GM18505 (cell line): ENCODE data around the gene GALR3.
"Not testable (repeated sequence)": the region's sequence is repeated elsewhere in the genome, so short reads cannot be mapped to it uniquely, and the experiment has no call there.

Experiments
- ATAC-seq: cut with Tn5 transposase; IDR thresholded peaks from one replicate; pipeline ENCODE4 v1.9.1; 2021; ENCODE audit not compliant: unreplicated experiment
- POLR2A ChIP-seq: IDR thresholded peaks from 4 replicates; pipeline ENCODE4 v1.6.1; 2011; ENCODE audit warnings: borderline replicate concordance; ENCODE audit not compliant: insufficient read depth, insufficient read length; ENCODE audit errors: extremely low read depth

Gene GALR3

DNA sequence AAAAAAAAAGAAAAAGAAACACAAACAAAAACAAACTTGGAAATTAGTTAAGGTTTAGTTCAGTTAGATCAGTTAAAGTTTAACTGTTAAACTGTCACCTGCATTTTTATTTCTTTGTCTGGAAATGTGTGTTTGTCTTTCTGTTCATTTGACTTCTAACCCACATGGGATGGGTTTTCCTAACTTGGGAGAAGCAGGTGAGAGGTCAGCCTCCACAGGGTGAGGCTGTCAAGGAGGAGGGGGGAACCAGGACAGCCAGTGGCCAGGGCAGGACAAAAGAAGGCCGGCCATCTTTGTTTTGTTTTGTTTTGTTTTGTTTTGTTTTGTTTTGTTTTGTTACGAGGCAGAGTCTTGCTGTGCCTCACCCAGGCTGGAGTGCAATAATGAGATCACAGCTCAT, 28.8 kb upstream of the GALR3 start:
- ATAC-seq: no peak
- no peak for TF ChIP-seq POLR2A

DNA sequence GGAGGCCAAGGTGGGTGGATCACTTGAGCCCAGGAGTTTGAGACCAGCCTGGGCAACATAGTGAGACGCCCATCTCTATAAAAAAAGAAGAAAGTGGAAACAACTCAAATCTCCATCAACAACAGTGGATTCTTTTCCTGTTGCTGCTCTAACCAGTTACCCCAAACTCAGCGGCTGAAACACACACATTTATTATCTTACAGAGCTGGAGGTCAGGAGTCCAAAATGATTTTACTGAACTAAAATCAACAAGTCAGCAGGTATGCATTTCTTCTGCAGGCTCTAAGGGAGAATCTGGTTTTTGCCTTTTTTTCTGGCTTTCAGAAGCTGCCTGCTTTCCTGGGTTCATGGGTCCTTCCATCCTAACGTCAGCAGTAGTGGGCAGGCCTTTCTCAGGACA, 27.1 kb upstream of the GALR3 start:
- no peak for ATAC-seq
- no peak for TF ChIP-seq POLR2A

DNA sequence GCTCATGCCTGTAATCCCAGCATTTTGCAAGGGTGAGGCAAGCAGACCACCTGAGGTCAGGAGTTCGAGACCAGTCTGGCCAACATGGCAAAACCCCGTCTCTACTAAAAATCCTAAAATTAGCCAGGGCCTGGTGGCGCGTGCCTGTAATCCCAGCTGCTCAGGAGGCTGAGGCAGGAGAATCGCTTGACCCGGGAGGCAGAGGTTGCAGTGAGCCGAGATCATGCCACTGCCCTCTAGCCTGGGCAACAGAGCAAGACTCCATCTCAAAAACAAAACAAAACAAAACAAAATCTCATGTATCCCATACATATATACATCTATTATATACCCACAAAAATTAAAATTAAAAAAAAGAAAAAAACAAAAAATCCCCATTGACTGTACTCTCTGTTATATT, 25.9 kb upstream of the GALR3 start:
- not testable (repeated sequence) for ATAC-seq

DNA sequence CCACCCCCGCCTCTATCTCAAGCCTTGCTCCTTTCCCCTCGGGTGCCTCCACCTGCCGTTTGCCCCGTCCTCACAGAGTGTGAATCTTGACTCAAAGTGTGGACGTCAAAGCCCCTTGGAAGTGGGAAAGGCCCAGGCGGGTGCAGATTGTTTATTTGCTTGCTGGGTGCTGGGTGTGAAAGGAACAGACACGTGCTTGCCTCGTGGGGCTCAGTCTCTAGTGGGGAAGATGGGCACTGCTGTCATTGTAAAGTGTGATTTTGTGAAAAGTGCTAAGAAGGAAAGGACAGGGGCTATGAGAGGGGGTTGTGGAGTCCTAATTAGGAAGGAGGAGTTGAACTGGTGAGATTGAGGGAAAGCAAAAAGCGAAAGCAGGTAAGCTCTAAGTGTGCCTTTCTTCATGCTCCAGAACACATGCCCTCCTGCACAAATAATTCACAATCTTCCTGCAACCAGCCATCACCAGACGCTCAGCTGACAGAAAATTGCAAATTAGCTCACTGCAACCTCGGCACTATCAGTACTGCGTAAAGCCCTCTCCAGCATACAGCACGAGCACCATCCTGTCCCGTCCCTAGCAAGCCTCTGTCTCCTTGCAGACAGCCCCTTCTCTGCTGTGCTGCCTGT, 25.2 kb upstream of the GALR3 start:
- ATAC-seq: no peak
- no peak for TF ChIP-seq POLR2A

DNA sequence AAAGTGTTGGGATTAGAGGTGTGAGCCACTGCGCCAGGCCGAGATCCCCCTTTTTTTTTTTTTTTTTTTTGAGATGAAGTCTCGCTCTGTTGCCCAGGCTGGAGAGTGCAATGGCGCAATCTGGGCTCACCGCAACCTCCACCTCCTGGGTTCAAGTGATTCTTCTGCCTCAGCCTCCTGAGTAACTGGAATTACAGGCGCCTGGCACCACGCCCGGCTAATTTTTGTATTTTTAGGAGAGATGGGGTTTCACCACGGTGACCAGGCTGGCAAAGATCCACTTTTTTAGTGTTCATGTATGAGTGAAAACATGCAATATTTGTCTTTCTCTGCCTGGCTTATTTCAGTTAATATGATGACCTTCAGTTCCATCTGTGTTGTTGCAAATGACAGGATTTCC, 23.2 kb upstream of the GALR3 start:
- ATAC-seq: not testable (repeated sequence)

DNA sequence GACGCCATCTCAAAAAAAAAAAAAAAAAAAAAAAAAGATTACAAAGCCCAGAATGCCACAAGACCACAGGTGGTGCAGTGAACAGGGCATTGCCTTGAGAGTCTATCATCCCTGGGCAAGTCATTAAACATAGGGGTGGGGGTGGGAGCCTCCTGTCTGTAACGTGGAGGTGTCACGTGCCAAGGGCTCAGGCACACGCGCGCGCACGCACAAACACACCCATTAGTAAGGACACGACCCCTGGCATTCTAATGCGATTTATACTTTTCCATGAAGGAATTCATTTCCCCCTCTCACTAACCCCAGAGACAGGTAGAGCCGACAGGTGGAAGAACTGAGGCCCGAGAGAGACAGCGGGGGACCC, 21.3 kb upstream of the GALR3 start:
- no peak for ATAC-seq
- no peak for TF ChIP-seq POLR2A

DNA sequence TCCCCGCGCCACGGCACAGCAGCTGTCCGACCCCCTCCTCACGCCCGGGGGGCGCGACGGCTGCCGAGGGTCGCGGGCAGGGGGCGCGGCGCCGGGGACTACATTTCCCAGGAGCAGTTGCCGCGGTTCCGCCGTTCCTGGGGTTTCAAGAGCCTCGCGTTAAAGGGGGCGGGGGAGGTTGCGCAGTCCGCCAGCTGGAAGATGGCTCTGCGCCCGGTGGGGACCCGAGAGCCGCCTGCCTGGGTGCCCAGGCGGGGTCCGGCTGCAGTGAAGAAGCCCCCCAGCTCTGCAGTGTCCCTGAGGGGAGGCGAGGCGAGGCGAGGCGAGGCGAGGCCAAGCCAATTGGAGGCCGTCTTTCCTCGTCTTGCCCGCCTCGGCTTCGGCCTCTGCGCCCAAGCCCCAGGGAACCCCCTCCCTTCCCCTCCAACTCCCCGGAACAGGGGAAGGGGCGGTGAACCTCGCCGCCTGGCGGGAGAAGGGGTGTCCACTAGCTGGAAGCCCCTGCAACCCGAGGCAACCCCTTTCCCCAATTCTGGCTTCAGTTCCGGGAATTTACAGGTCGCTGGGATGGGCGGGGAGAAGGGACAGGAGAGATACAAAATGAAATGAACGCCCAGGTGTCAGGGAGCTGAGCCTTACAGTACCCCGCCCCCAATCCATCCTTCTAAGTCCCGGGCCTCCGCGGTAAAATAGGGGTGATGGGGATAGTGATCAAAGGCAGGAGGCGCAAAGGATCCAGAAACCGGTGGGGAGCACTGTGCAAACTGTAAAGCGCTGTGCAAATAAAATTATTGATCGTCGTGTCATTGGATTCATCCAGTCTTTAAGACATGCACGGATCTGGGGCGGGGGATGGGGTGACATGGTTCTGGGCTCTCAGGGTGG, 20.6 kb upstream of the GALR3 start:
- no peak for ATAC-seq
- TF ChIP-seq POLR2A: no peak

DNA sequence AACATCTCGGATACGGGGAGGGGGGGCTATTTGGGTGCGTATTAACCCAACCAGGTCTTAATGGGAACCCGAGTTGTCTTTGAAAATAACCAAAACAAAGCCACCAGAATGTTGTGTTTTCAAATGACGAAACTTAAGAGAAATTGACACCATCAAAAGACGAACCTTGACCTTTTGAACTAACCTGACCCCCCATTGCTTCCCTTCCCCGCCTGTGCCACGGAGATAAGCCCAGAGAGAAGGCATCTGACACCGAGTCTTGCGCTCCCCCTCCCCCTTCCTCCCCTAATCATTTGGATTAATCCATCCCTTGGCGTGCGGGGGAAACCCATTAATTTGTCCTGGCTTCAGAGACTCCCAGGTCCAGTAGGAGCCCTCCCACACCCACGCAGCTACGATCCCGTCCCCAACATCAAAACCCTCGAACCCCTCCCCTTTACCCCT, 20.0 kb upstream of the GALR3 start:
- TF ChIP-seq POLR2A: no peak
- no peak for ATAC-seq

DNA sequence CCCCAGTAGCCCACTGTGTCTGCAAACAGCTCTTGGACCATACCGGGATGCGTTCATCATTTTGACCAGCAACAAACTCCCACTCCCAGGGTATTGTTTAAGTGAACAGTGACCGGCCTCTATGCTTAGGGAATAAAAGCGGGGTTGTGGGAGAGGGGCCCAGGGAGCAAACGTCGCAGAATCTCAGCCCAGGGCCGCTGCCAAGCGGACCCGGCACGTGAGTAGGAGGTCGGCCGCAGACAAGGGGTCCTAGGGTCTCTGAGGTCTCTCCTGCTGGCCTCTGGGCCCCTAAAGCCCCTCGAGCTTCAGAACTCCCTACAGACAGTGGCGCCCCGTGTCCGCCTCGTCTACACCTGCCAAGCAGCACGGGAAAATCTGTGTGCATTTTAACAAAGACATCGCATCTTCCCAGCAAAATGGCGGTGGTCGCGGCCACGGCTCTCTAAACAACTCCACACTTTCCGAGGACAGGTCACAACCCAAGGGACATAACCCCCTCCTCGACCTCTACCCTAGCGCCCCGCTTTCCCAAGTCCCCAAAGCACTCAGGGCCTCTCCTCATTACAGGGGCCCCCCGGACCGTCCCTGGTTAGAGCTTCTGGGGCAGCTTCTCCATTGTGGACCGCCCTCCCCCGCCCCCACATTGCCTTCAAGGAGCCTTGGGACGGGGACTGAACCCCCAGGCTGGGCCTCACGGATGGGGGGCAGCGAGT, 19.4 kb upstream of the GALR3 start:
- TF ChIP-seq POLR2A: no peak
- no peak for ATAC-seq

DNA sequence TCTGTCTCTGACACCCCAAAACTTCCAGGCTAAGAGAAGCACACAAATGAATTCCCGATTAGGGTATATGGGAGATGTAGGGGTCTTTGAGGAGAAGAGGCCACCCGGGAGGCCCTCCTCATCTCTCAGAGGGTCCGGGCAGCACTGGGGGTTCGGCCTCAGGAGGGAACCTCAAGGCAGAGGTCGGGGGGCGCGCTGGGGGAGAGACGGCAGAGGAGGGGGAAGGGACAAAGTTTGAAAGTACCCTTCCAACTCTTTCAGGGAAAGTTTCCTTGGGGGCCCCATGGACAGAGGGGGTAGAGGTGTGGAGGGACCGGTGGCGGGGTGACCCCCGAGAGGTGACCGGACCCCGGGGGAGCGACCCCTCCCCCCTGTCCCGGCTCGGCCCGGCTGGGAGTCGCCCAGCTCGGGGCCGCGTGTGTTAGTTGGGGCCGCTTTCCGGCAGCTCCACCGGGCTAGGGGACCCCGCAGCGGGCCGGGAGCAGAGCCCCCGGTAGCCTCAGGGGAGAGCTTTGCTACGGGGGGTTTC, 18.8 kb upstream of the GALR3 start:
- ATAC-seq: no peak
- TF ChIP-seq POLR2A: no peak

DNA sequence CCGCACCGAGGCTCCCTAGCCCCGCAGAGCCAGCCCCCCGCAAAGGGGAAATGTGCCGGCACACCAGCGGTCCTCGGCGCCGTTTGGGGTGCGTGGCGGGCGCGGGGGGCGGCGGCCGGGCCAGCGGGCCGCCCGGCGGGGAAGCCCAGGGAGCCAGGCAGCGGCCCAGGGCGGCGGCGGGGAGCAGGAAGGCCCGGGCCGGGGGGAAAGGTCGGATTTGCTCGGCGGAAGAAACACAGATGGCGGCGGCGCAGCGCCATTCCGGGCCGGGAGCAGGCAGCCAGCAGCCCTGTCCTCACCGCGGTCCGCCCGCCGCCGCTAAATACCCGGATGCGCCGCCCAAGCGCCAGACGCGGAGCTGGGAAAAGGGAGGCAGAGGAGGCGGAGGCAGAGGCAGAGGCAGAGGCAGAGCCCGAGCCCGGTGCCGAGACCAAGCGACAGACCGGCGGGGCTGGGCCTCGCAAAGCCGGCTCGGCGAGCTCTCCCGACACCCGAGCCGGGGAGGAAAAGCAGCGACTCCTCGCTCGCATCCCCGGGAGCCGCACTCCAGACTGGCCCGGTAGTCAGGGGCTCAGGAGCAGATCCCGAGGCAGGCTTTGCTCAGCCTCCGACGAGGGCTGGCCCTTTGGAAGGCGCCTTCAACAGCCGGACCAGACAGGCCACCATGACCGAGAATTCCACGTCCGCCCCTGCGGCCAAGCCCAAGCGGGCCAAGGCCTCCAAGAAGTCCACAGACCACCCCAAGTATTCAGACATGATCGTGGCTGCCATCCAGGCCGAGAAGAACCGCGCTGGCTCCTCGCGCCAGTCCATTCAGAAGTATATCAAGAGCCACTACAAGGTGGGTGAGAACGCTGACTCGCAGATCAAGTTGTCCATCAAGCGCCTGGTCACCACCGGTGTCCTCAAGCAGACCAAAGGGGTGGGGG, 18.0 kb upstream of the GALR3 start:
- TF ChIP-seq POLR2A: peak; percentile 15
- no peak for ATAC-seq

DNA sequence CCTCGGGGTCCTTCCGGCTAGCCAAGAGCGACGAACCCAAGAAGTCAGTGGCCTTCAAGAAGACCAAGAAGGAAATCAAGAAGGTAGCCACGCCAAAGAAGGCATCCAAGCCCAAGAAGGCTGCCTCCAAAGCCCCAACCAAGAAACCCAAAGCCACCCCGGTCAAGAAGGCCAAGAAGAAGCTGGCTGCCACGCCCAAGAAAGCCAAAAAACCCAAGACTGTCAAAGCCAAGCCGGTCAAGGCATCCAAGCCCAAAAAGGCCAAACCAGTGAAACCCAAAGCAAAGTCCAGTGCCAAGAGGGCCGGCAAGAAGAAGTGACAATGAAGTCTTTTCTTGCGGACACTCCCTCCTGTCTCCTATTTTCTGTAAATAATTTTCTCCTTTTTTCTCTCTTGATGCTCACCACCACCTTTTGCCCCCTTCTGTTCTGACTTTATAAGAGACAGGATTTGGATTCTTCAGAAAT, 17.3 kb upstream of the GALR3 start:
- ATAC-seq: no peak
- TF ChIP-seq POLR2A: no peak
